Forelimb muscle (tissue), 1 donor: ENCODE data around the gene CIDEB. TPM values are rescaled to one million over a fixed set of nuclear protein-coding genes. Genes with fewer than 3 reads are reported as not detected.

Experiments used
- DNase-seq: peaks from one replicate; pipeline ENCODE4 v3.0.0-alpha.2; 2013; ENCODE audit warnings: low read depth
- polyA plus RNA-seq: library from polyadenylated mRNA; unstranded; fragments of 120-200 nt; gene quantifications from one replicate; pipeline ENCODE4 v1.2.1, GENCODE V29; 2013; ENCODE audit not compliant: insufficient read length

The CIDEB gene
- polyA plus RNA-seq, 1 donor: 8.2 TPM

DNA sequence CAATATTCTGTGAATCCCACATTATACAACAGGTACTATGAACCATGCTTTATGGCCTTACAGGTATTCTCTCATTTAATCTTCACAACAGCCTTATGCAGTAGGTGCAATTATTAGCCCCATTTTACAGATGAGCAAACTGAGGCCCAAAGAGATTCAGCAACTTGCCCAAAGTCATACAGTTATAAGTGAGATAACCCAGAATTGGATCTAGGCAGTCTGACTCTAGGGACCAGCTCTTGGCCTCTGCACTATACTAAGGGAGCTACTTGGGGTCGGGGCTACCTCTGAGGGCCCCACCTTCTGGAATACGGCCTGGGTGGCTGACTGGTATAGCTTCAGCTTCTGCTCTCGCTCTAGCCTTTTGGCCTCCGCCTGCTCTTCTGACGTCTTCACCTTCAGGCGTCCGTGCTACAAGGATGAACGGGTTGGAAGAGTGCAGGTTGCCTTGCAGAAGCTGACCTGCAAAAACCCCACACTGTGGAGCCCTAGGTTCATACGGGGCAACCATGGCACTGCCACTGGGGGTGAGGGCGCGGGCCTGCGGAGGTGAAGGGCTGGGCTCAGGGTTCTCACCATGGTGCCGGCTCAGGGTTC, 37.1 kb downstream of the CIDEB start:
- DNase-seq: no peak

- DNase-seq: no peak
These were observed 37.8 kb downstream of the CIDEB start for GRCh38 chr14:24269910-24270536.

- DNase-seq: no peak
These were observed 38.4 kb downstream of the CIDEB start for GRCh38 chr14:24269368-24269767.

GRCh38 chr14:24268225-24268624, 39.6 kb downstream of the CIDEB start:
- DNase-seq: no peak

GRCh38 chr14:24267516-24267915, 40.3 kb downstream of the CIDEB start:
- DNase-seq: no peak

- no peak for DNase-seq
These were observed 41.2 kb downstream of the CIDEB start for GRCh38 chr14:24266344-24267244.

- no peak for DNase-seq
These were observed 43.5 kb downstream of the CIDEB start for GRCh38 chr14:24264298-24264697.

DNA sequence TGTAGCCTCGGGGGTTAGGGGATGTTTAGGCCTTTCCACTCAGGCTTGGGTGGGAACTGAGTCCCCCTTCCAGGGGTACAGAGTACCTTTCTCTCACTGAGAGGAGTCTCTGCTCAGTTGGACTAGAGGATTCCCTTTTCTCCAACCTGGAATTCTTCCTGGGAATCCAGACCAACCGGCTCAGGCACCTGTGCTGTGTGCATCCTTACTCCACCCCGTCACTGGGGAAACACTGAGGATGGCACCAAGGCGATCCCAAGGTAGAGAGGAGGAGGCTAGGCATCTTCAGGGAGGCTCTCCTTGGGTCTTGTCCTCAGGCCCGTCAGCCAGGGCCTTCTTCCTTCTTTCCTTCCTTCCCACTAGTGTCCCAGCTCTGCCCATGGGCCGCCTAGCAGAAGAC, 43.9 kb downstream of the CIDEB start:
- no peak for DNase-seq

GRCh38 chr14:24262821-24263733, 44.7 kb downstream of the CIDEB start, which contains the start of gene TGM1:
TGM1 (minus strand) TSS chr14:24263177; CDS start chr14:24262352, 825 bp downstream.
- no peak for DNase-seq

GRCh38 chr14:24261969-24262327, 45.8 kb downstream of the CIDEB start:
- no peak for DNase-seq

GRCh38 chr14:24261256-24261968, 46.4 kb downstream of the CIDEB start:
- DNase-seq: no peak

- no peak for DNase-seq
These were observed 47.0 kb downstream of the CIDEB start for GRCh38 chr14:24260780-24261157.

GRCh38 chr14:24260026-24260779, 47.6 kb downstream of the CIDEB start:
- DNase-seq: no peak

GRCh38 chr14:24259282-24260025, 48.3 kb downstream of the CIDEB start:
- DNase-seq: no peak

DNA sequence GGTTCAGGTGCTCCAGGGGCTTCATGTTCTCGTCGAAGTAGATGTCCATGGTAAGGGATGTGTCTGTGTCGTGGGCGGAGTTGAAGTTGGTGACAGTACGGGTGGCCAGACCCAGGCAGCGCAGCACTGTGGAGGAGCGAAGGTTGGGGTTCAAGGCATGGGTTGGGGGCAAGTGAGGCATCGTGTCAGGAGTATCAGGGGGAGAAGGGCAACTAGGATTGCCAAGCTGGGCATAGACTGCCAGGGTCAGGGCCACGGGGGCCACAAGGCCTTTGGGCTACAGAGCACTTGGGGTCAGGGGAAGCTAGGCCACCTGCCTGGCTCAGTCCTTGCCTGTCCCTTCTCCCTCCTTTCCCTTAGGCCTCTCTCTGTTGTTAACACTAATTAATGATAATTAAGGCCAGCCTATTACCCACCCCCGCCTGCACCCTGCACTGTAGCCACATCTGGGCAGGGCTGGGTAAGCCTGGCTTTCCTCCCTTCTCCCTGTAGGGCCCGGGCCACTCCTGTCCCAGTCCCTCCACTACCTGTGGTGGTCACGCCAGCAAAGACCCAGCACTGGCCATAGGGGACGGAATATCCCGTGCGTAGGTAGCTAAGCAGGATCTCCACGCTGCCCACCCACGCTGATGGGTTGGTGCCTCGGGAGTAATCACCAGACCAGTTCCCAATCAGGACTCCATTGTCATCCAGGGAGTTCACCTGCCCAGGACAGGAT, 49.1 kb downstream of the CIDEB start:
- DNase-seq: no peak

DNA sequence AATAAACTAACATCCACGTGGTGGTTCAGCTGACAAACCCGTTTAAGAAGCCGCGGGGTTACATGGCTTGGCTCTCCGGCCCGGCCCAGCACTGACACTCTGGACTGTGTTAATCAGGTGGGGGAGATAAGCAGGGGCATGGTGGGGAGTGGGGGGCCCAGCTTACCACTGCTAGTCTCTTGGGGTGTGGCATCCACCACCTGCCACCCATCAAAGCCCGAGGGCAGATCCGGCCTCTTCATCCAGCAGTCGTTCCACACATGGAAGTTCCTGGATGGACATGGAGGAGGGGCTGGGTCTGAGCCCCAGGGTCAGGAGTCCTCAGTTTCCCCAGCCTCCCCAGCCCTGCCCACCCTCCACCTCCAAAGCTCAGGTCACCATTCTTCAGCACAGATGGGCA, 49.7 kb downstream of the CIDEB start:
- no peak for DNase-seq

- DNase-seq: no peak
These were observed 50.8 kb downstream of the CIDEB start for GRCh38 chr14:24256960-24257359.

- no peak for DNase-seq
These were observed 51.7 kb downstream of the CIDEB start for GRCh38 chr14:24255931-24256711.
